Measurements from ENCODE around the gene LDHD. TPM values are rescaled to one million over a fixed set of nuclear protein-coding genes. Genes with fewer than 3 reads are reported as not detected.
"Not testable (repeated sequence)": the region's sequence is repeated elsewhere in the genome, so short reads cannot be mapped to it uniquely, and the experiment has no call there.

Gene LDHD
- total RNA-seq, 1 donor from 2014 or later, result 16.8 TPM

DNA sequence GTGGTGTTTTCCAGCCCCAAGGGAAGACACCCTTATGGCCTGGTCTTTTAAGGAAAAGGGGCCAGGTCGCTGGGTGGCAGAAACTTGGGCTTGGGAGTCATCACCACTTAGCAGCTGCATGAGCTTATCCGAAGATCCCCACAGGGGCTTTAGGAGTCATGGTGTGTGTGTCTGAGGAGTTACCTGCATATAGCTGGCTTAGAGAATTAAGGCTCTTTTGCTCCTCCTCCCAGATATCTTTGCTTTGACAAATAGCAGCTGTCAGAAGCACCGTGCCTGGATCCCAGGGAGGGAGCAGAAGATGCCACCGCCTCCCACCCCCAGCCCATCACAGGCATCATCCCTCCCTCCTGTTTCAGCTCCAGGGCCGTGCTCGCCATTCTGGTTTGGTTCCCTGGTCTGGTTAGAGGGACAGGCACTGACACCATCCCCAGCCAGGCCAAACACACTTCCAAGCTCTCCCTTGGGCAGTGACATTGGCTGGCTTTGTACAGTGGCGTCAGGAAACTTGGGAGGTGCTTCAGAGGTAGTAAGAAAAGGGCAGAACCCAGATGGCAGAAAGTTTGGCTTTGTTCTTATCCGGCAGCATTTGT lies 17.4 kb downstream of the LDHD start:
- DNase-seq, result peak; percentile 56

GRCh38 chr16:75097941-75098901 lies 18.4 kb downstream of the LDHD start:
- peak; percentile 30 for DNase-seq

DNA sequence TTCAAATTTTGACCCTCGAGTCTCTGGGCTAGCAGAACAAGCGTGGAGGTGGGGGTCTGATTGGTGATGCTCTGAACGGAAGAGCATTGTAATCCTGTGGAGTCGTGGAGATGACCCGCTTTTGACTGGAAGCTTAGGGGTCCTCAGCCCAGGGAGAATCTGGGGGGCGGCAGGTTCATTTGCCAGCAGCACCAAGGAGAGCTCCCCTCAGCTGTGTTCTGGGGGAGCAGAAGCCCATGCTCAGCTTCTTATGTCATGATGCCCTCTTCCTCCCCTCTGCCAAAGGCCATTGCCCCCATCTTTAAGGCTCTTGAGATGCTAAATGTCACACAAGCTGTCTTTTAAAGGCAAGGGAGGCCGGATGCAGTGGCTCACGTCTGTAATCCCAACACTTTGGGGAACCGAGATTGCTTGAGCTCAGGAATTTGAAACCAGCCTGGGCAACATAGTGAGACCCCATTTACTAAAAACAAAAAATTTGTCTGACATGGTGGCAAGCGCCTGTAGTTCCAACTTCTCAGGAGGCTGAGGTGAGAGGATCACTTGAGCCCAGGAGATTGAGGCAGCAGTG lies 19.3 kb downstream of the LDHD start:
- no peak for DNase-seq

DNA sequence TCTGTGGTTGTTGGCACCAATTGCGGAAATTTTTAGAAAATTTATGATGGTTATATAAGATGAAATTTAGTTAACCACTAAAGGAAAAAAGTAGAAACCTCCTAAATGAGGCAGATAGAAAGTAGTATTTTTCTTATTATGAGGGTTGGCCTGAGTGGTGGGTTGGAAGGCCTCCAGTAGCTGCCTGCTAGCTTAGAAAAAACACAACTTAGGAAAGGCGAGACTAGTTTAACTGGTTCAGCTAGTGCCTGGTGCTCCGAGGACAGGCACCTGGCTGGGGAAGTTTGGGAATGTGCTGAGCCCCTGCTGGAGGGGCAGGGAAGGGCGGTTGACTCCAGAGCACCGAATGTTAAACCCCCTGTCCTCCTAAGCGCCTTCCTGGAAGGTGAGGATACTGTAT lies 19.9 kb downstream of the LDHD start:
- peak; percentile 65 for DNase-seq

DNA sequence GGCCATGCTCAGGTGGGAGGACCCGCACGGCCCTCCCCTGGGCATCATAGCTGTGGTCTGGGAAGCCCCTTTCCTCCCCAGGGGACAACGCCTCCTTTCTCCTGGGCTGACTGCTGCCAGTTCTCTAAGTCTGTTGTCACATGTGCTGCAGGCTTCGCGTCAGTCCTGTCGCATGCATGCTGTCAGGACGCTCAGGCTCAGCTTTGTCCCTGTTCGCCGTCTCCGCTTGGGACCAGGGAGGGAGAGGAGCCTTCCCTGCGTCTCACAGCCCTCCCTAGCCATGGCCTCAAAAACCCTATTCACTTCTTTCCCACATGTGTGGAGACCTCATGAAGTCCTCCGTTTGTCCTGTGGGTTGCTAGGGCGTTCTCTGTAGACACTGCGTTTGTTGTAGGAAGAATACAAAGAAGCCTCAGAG lies 21.4 kb downstream of the LDHD start:
- DNase-seq, result no peak

DNA sequence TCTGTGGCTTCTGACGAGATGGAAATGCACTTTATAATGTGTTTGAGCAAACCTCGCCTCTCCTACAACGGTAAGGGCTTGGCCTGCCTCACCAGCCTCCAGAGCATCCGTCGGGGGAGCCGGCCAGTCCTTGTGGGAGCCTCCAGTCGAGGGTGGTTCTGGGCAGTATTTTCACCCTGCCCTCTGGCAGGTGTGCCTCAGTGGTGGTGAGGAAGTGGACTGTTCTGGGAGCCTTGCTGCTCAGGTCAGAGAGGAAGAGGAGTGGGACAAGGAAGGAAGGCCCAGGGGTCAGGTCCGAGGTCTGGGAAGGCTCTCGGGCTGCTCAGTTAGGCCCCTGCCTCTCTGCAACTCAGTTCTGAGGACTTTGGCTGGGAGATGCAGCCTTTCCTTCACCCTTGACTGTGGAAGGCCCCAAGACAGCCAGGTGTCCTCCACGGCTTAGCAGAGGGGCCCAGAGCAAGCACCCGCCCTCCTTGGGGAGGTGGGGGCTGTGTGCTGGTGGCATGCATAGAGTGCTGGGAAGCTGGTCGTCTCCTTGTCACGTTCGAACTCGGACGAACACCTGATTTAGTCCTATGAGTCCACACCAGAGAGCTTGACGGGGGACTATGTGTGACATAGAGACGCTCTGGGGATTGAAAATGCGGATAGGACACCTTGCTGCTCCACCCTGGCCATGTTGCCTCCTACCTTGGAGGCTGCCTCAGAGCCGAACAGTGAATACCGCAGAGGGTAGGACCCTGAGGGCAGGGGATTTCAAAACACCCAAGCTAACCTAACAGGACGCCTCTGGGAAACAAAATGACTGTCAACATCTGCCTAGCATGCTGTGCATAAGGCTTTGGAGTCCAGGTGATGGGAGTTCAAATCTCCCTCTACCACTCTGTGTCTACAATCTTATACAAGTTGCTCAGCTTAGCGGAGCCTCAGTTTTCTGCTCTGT lies 22.7 kb downstream of the LDHD start:
- DNase-seq, result no peak

- no peak for DNase-seq
Observed at GRCh38 chr16:75092777-75093176, 23.8 kb downstream of the LDHD start.

DNA sequence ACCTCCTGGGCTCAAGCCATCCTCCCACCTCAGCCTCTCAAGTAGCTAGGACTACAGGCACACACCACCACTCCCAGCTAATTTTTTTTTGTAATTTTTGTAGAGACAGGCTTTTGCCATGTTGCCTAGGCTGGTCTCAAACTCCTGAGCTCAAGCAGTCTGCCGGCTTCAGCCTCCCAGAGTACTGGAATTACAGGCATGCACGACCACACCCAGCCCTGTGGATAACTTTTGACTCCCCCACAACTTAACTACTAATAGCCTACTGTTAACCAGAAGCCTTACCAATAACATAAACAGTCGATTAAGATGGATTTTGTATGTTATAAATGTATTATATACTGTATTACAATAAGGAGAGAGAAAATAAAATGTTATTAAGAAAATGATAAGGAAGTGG lies 25.0 kb downstream of the LDHD start:
- DNase-seq, result not testable (repeated sequence)

DNA sequence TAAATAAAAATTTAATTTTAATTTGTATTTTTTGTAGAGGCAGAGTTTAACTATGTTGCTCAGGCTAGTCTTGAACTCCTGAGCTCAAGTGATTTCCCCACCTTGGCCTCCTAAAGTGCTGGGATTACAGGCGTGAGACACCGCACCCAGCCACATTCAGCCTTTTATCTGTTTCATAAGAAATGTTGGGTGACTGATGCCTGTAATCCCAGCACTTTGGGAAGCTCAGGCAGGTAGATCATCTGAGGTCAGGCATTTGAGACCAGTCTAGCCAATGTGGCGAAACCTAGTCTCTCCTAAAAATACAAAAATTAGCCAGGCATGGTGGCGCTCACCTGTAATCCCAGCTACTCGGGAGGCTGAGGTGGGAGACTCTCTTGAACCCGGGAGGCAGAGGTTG lies 25.7 kb downstream of the LDHD start:
- not testable (repeated sequence) for DNase-seq

GRCh38 chr16:75089486-75090202 lies 26.9 kb downstream of the LDHD start:
- no peak for DNase-seq

GRCh38 chr16:75088934-75089333 lies 27.6 kb downstream of the LDHD start:
- no peak for DNase-seq

GRCh38 chr16:75088216-75088615 lies 28.4 kb downstream of the LDHD start:
- no peak for DNase-seq

GRCh38 chr16:75087375-75087979 lies 29.1 kb downstream of the LDHD start:
- DNase-seq, result peak; percentile 96

GRCh38 chr16:75086688-75087374 lies 29.7 kb downstream of the LDHD start:
- no peak for DNase-seq

GRCh38 chr16:75086281-75086680 lies 30.3 kb downstream of the LDHD start:
- no peak for DNase-seq

GRCh38 chr16:75085556-75085955 lies 31.0 kb downstream of the LDHD start:
- DNase-seq, result no peak

- DNase-seq, result no peak
Observed at GRCh38 chr16:75083813-75084212, 32.8 kb downstream of the LDHD start.

GRCh38 chr16:75081179-75081859 lies 35.3 kb downstream of the LDHD start:
- DNase-seq, result no peak

GRCh38 chr16:75080205-75081029 lies 36.2 kb downstream of the LDHD start:
- DNase-seq, result no peak

Measured in tongue (tissue), 2 donors.